Liver (tissue), 10 donors: ENCODE data around the gene RGS17. TPM values are rescaled to one million over a fixed set of nuclear protein-coding genes. Genes with fewer than 3 reads are reported as not detected.

Experiments
- DNase-seq: peaks from one replicate; pipeline ENCODE4 v3.0.0-alpha.2; 2017; ENCODE audit warnings: low spot score
- H3K27ac ChIP-seq, 2 donors: one replicate each; pipeline ENCODE4 v1.7.0; 2013; ENCODE audit warnings: inconsistent platforms in 2 of 2, low read length in 2 of 2, control low read depth in 1 of 2, low read depth in 1 of 2, mild to moderate bottlenecking in 1 of 2
- H3K27me3 ChIP-seq, 4 donors: one replicate each; pipeline versions ENCODE4 v1.6.1 to v1.7.0; 2013; ENCODE audit warnings: low read length in 3 of 4, inconsistent platforms in 1 of 4, mild to moderate bottlenecking in 1 of 4, moderate library complexity in 1 of 4; ENCODE audit not compliant: control insufficient read depth in 4 of 4, insufficient read depth in 4 of 4
- H3K36me3 ChIP-seq, 4 donors: one replicate each; pipeline versions ENCODE4 v1.6.1 to v1.7.0; 2013; ENCODE audit warnings: low read length in 3 of 4, mild to moderate bottlenecking in 3 of 4, low read depth in 1 of 4, moderate library complexity in 1 of 4; ENCODE audit not compliant: control insufficient read depth in 4 of 4, insufficient read depth in 3 of 4
- H3K4me1 ChIP-seq, 4 donors: one replicate each; pipeline versions ENCODE4 v1.6.1 to v1.7.0; 2013; ENCODE audit warnings: low read length in 3 of 4, mild to moderate bottlenecking in 3 of 4, moderate library complexity in 1 of 4; ENCODE audit not compliant: control insufficient read depth in 4 of 4, insufficient read depth in 4 of 4
- H3K4me3 ChIP-seq, 3 donors: one replicate each; pipeline versions ENCODE4 v1.6.1 to v1.7.0; 2013; ENCODE audit warnings: low read length in 3 of 3, control low read depth in 1 of 3, low read depth in 1 of 3, mild to moderate bottlenecking in 1 of 3
- H3K9ac ChIP-seq, 2 donors: one replicate each; pipeline ENCODE4 v1.7.0; 2013; ENCODE audit warnings: low read length in 2 of 2, mild to moderate bottlenecking in 2 of 2, moderate library complexity in 2 of 2, control low read depth in 1 of 2, low read depth in 1 of 2
- H3K9me3 ChIP-seq, 4 donors: one replicate each; pipeline versions ENCODE4 v1.6.1 to v1.7.0; 2013; ENCODE audit warnings: low read length in 3 of 4; ENCODE audit not compliant: control insufficient read depth in 4 of 4
- EGR1 ChIP-seq, 2 donors: IDR thresholded peaks; 2 replicates each; pipeline ENCODE4 v1.6.1; 2016 to 2018; ENCODE audit warnings: antibody characterized with exemption in 2 of 2, low read depth in 2 of 2
- RAD21 ChIP-seq, 2 donors: IDR thresholded peaks; 2 replicates each; pipeline ENCODE4 v1.6.1; 2016; ENCODE audit warnings: antibody characterized with exemption in 2 of 2, mild to moderate bottlenecking in 2 of 2
- WGBS: extraction: QIAGEN DNeasy Blood & Tissue Kit; methylation state at CpG from one replicate; pipeline ENCODE4 v1.1.7; 2013; 5-methylcytosine and 5-hydroxymethylcytosine counted together
- polyA plus RNA-seq, 2 donors: library from polyadenylated mRNA; stranded (reverse) in 1 of 2; unstranded in 1 of 2; fragments of 200-250 nt in 1 of 2; fragments of >200 nt in 1 of 2; fragmentation: Nextera tagmentation in 1 of 2; extraction: Ambion mirVana in 1 of 2; gene quantifications; one replicate each; pipeline versions ENCODE4 v1.2.1 to v1.2.3, GENCODE V29; 2013 to 2015
- small RNA-seq: library from RNA; depleted of rRNA; stranded (forward); fragments of <200 nt; gene quantifications from one replicate; pipeline ENCODE3, GENCODE V24; 2014
- total RNA-seq, 2 donors: library from RNA; depleted of rRNA; stranded (reverse); fragments of >200 nt; gene quantifications; one replicate each; pipeline ENCODE4 v1.2.3, GENCODE V29; 2014
- TF ChIP-seq, protein P1 (sequence below): IDR thresholded peaks from 2 replicates; pipeline ENCODE4 v1.6.1; 2016; ENCODE audit warnings: antibody characterized with exemption, mild to moderate bottlenecking
- TF ChIP-seq, protein P2 (sequence below): fragments of 150-350 bp; IDR thresholded peaks from 2 replicates; pipeline ENCODE4 v1.5.1; 2017; ENCODE audit warnings: improper control_type of control experiment, low read depth, low read length; ENCODE audit not compliant: missing input control
- donor health status: healthy.
- donor health status: healthy.
- donor health status: healthy.
- donor health status: healthy.
- donor health status: healthy.

Gene RGS17
- total and polyA plus RNA-seq, 4 donors, result under 0.01 to 0.09 (median 0.03) TPM

- WGBS, result 69% methylated on average over 1 of the region's 1 CpG
- Histone ChIP-seq H3K27me3 (peaks cover 0 to 5% (median 0%) of the 10 kb centered on the region in 4 donors), H3K27ac (no peak overlapping the region), H3K36me3 (no peaks in the 10 kb centered on the region), H3K9me3 (peaks cover 0 to 2% (median 0%) of the 10 kb centered on the region in 4 donors), H3K9ac (no peak overlapping the region), H3K4me1 (no peaks in the 10 kb centered on the region), H3K4me3 (no peak overlapping the region)
- no peak for DNase-seq
- TF ChIP-seq, protein P1, sequence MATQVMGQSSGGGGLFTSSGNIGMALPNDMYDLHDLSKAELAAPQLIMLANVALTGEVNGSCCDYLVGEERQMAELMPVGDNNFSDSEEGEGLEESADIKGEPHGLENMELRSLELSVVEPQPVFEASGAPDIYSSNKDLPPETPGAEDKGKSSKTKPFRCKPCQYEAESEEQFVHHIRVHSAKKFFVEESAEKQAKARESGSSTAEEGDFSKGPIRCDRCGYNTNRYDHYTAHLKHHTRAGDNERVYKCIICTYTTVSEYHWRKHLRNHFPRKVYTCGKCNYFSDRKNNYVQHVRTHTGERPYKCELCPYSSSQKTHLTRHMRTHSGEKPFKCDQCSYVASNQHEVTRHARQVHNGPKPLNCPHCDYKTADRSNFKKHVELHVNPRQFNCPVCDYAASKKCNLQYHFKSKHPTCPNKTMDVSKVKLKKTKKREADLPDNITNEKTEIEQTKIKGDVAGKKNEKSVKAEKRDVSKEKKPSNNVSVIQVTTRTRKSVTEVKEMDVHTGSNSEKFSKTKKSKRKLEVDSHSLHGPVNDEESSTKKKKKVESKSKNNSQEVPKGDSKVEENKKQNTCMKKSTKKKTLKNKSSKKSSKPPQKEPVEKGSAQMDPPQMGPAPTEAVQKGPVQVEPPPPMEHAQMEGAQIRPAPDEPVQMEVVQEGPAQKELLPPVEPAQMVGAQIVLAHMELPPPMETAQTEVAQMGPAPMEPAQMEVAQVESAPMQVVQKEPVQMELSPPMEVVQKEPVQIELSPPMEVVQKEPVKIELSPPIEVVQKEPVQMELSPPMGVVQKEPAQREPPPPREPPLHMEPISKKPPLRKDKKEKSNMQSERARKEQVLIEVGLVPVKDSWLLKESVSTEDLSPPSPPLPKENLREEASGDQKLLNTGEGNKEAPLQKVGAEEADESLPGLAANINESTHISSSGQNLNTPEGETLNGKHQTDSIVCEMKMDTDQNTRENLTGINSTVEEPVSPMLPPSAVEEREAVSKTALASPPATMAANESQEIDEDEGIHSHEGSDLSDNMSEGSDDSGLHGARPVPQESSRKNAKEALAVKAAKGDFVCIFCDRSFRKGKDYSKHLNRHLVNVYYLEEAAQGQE, result no peak
- TF ChIP-seq RAD21 (IDR thresholded peaks at IDR 0.05) (no peak), EGR1 (IDR thresholded peaks at IDR 0.05; ENCODE audit: low read depth in 2 of 2) (no peak)
- TF ChIP-seq, protein P2, sequence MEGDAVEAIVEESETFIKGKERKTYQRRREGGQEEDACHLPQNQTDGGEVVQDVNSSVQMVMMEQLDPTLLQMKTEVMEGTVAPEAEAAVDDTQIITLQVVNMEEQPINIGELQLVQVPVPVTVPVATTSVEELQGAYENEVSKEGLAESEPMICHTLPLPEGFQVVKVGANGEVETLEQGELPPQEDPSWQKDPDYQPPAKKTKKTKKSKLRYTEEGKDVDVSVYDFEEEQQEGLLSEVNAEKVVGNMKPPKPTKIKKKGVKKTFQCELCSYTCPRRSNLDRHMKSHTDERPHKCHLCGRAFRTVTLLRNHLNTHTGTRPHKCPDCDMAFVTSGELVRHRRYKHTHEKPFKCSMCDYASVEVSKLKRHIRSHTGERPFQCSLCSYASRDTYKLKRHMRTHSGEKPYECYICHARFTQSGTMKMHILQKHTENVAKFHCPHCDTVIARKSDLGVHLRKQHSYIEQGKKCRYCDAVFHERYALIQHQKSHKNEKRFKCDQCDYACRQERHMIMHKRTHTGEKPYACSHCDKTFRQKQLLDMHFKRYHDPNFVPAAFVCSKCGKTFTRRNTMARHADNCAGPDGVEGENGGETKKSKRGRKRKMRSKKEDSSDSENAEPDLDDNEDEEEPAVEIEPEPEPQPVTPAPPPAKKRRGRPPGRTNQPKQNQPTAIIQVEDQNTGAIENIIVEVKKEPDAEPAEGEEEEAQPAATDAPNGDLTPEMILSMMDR, result no peak
Measured at GRCh38 chr6:152957796-152958195, 173.3 kb downstream of the RGS17 start.

Small RNA genes lying within 50 kb of the gene (small RNA-seq; reads per million reads assigned to genes)
- gene AL080276.1, result not detected
- not detected for gene RNA5SP224

Other genes starting within 250 kb of the RGS17 start
- gene FBXO5, start 148.2 kb downstream of the RGS17 start, total RNA-seq, result 10 to 100 TPM in 1 of 2 donors, 1 to 10 TPM in 1; 1.8 to 32.1 TPM
- 1 to 10 TPM; 1.5 to 1.9 TPM for gene FBXO5, start 148.2 kb downstream of the RGS17 start, polyA plus RNA-seq
- 10 to 100 TPM in 1 of 2 donors, 1 to 10 TPM in 1; 6.1 to 10.7 TPM for gene MTRF1L, start 128.6 kb downstream of the RGS17 start, total RNA-seq
- gene MTRF1L, start 128.6 kb downstream of the RGS17 start, polyA plus RNA-seq, result 10 to 100 TPM in 1 of 2 donors, 1 to 10 TPM in 1; 6.2 to 11.1 TPM